HepG2 (cell line): ENCODE data around the gene ORC4. TPM values are rescaled to one million over a fixed set of nuclear protein-coding genes. Genes with fewer than 3 reads are reported as not detected.

Source experiments
- ATAC-seq: fragments of 200-7000 bp; cut with Tn5 transposase; 3 replicates; pipeline ENCODE4 v1.9.1; 2020; ENCODE audit warnings: mild to moderate bottlenecking, moderate library complexity
- BruUV-seq: library from RNA; stranded (reverse); fragments of 400-500 nt; replicated peaks from 2 replicates; lab custom pipeline; 2021; lab: Mats Ljungman, UMichigan
- CTCF ChIA-PET: fragments of 300-600 bp; formaldehyde crosslinking; extraction: SDS; loops from one replicate; lab custom pipeline; 2021; ENCODE audit warnings: low total read pairs, inconsistent platforms, low intra/inter-chr PET ratio; lab: Yijun Ruan, JAX
- POLR2A ChIA-PET: fragments of 350-600 bp; sonication (Branson Sonifier 250); formaldehyde crosslinking; loops from one replicate; lab custom pipeline; 2020; ENCODE audit warnings: antibody characterized with exemption, inconsistent platforms; lab: Yijun Ruan, JAX
- DNase-seq: peaks from one replicate; pipeline ENCODE4 v3.0.0-alpha.2; 2015; ENCODE audit warnings: low spot score
- FAIRE-seq: peaks from 3 replicates; lab custom pipeline; 2011; peaks lifted over from hg19 to GRCh38; lab: Jason Lieb, UNC
- H2AFZ ChIP-seq: one replicate; pipeline ENCODE4 v1.6.1; 2011; ENCODE audit warnings: low read length, inconsistent platforms
- H3K27ac ChIP-seq: fragments of 300-600 bp; 3 replicates; pipeline ENCODE4 v1.8.0; 2011; ENCODE audit warnings: mixed run types, mild to moderate bottlenecking, mixed read lengths, low read length, inconsistent platforms; ENCODE audit not compliant: insufficient read depth; ENCODE audit errors: extremely low read length
- H3K27me3 ChIP-seq, 2 experiments: fragments of 200-600 bp in 1 of 2; 2 replicates in 1 of 2; 3 replicates in 1 of 2; pipeline versions ENCODE4 v1.6.0 to v1.8.0; 2011; ENCODE audit warnings: low read length in 2 of 2, mild to moderate bottlenecking in 2 of 2, moderate library complexity in 2 of 2, inconsistent platforms in 1 of 2; ENCODE audit not compliant: insufficient read depth in 2 of 2, control insufficient read depth in 1 of 2
- H3K36me3 ChIP-seq, 2 experiments: fragments of 200-600 bp in 1 of 2; replicated peaks in 1 of 2; 2 replicates in 1 of 2; 3 replicates in 1 of 2; pipeline versions ENCODE4 v1.5.1 to v1.8.0; 2011; ENCODE audit warnings: low read length in 2 of 2, inconsistent platforms in 1 of 2; ENCODE audit not compliant: insufficient read depth in 2 of 2, control insufficient read depth in 1 of 2
- H3K4me1 ChIP-seq: 2 replicates; pipeline ENCODE4 v1.5.1; 2012; ENCODE audit warnings: low read length, inconsistent platforms; ENCODE audit not compliant: insufficient read depth
- H3K4me2 ChIP-seq: 2 replicates; pipeline ENCODE4 v1.6.0; 2011; ENCODE audit warnings: low read depth, low read length, inconsistent platforms
- H3K4me3 ChIP-seq, 3 experiments: fragments of 200-600 bp in 1 of 3; sonication (generic), shearing (Covaris generic) in 1 of 3; replicated peaks in 1 of 3; 2 replicates each; pipeline ENCODE4 v1.5.1; 2011 to 2016; ENCODE audit warnings: low read length in 3 of 3, inconsistent platforms in 2 of 3, low read depth in 2 of 3, mild to moderate bottlenecking in 2 of 3, control low read depth in 1 of 3, mixed read lengths in 1 of 3; ENCODE audit not compliant: insufficient read depth in 1 of 3
- H3K79me2 ChIP-seq: one replicate; pipeline ENCODE4 v1.6.1; 2011; ENCODE audit warnings: low read length, inconsistent platforms; ENCODE audit not compliant: insufficient read depth
- H3K9ac ChIP-seq: 2 replicates; pipeline ENCODE4 v1.6.0; 2011; ENCODE audit warnings: mild to moderate bottlenecking, low read depth, low read length, inconsistent platforms; ENCODE audit not compliant: insufficient read depth
- H3K9me3 ChIP-seq: 2 replicates; pipeline ENCODE4 v1.5.1; 2012; ENCODE audit warnings: mild to moderate bottlenecking, low read length
- H4K20me1 ChIP-seq: 2 replicates; pipeline ENCODE4 v1.6.0; 2011; ENCODE audit warnings: inconsistent platforms, mild to moderate bottlenecking, low read length, moderate library complexity; ENCODE audit not compliant: insufficient read depth
- HNF4A ChIP-seq: sonication (generic); formaldehyde crosslinking; IDR thresholded peaks from 2 replicates; pipeline ENCODE4 v1.4.0; 2020; ENCODE audit warnings: missing genetic modification reagents
- KMT2A ChIP-seq: sonication (generic); formaldehyde crosslinking; IDR thresholded peaks from 2 replicates; pipeline ENCODE4 v1.4.0; 2020; ENCODE audit warnings: missing genetic modification reagents
- LCORL ChIP-seq, 2 experiments: fragments of 450-650 bp in 1 of 2; sonication (generic) in 1 of 2; formaldehyde crosslinking in 1 of 2; IDR thresholded peaks; 2 replicates each; pipeline versions ENCODE4 v1.5.0 to v1.6.1; 2017 to 2020; ENCODE audit warnings: antibody characterized with exemption in 1 of 2, missing genetic modification reagents in 1 of 2
- MIER3 ChIP-seq: IDR thresholded peaks from 2 replicates; pipeline ENCODE4 v1.6.1; 2016; ENCODE audit warnings: missing compliant biosample characterization, borderline replicate concordance
- MTF2 ChIP-seq: sonication (generic); formaldehyde crosslinking; IDR thresholded peaks from 2 replicates; pipeline ENCODE4 v1.5.0; 2020; ENCODE audit warnings: missing genetic modification reagents, borderline replicate concordance
- NKX3-1 ChIP-seq: sonication (generic); formaldehyde crosslinking; IDR thresholded peaks from 2 replicates; pipeline ENCODE4 v1.5.0; 2020; ENCODE audit warnings: missing genetic modification reagents
- SALL2 ChIP-seq: sonication (generic); formaldehyde crosslinking; IDR thresholded peaks from 2 replicates; pipeline ENCODE4 v1.8.1; 2023; ENCODE audit warnings: mild to moderate bottlenecking, missing genetic modification reagents, inconsistent platforms
- ZBTB38 ChIP-seq: sonication (generic); formaldehyde crosslinking; IDR thresholded peaks from 2 replicates; pipeline ENCODE4 v1.5.1; 2020; ENCODE audit warnings: mild to moderate bottlenecking, missing genetic modification reagents
- ZFP41 ChIP-seq: sonication (generic); formaldehyde crosslinking; IDR thresholded peaks from 2 replicates; pipeline ENCODE4 v1.4.0; 2020; ENCODE audit warnings: mild to moderate bottlenecking, missing genetic modification reagents, borderline replicate concordance
- ZNF143 ChIP-seq: sonication (generic); formaldehyde crosslinking; IDR thresholded peaks from 2 replicates; pipeline ENCODE4 v1.4.0; 2020; ENCODE audit warnings: missing genetic modification reagents
- ZNF558 ChIP-seq: sonication (generic); formaldehyde crosslinking; IDR thresholded peaks from 2 replicates; pipeline ENCODE4 v1.9.0; 2022; ENCODE audit warnings: mild to moderate bottlenecking, missing genetic modification reagents, borderline replicate concordance
- ZNF576 ChIP-seq: sonication (generic); formaldehyde crosslinking; IDR thresholded peaks from 2 replicates; pipeline ENCODE4 v1.4.0; 2020; ENCODE audit warnings: mild to moderate bottlenecking, missing genetic modification reagents
- WGBS: methylation state at CpG from one replicate; pipeline ENCODE4 v1.1.6; 2017; ENCODE audit warnings: low lambda C conversion rate; 5-methylcytosine and 5-hydroxymethylcytosine counted together
- in situ Hi-C: cut with HindIII; loops from 2 replicates; pipeline ENCODE4 v1.10.0; 2017; ENCODE audit warnings: low pct_unique_long_range_greater_than_20kb; ENCODE audit not compliant: extremely low pct_ligation_motif_present
- intact Hi-C: fragments of 100-400 bp; cut with micrococcal nuclease; formaldehyde crosslinking; loops from one replicate; pipeline ENCODE4 v1.10.0; 2022; ENCODE audit not compliant: unreplicated experiment
- polyA plus RNA-seq, 8 experiments: library from polyadenylated mRNA; depleted of rRNA in 3 of 8; stranded (reverse) in 7 of 8; unstranded in 1 of 8; fragments of >200 nt; fragmentation: Illumina TruSeq in 4 of 8; extraction: Trizol in 4 of 8; gene quantifications; 2 replicates each; pipeline versions ENCODE4 v1.2.1 to v1.2.3, GENCODE V29; 2011 to 2016; ENCODE audit warnings: low read depth in 4 of 8, missing spikeins in 1 of 8, mixed read lengths in 1 of 8; ENCODE audit not compliant: insufficient read depth in 1 of 8
- total RNA-seq, 5 experiments: library from RNA; depleted of rRNA; stranded (reverse); fragments of >200 nt; fragmentation: Illumina TruSeq; extraction: Trizol; gene quantifications; 2 replicates each; pipeline ENCODE4 v1.2.3, GENCODE V29; 2016; ENCODE audit warnings: low read depth in 1 of 5
- TF ChIP-seq, protein P1 (sequence below): sonication (generic); formaldehyde crosslinking; IDR thresholded peaks from 2 replicates; pipeline ENCODE4 v1.5.0; 2020; ENCODE audit warnings: mild to moderate bottlenecking, low read depth, missing genetic modification reagents, borderline replicate concordance
- TF ChIP-seq, protein P2 (sequence below): sonication (generic); formaldehyde crosslinking; IDR thresholded peaks from 2 replicates; pipeline ENCODE4 v1.4.0; 2020; ENCODE audit warnings: missing genetic modification reagents
- TF ChIP-seq, protein P3 (sequence below): fragments of 450-650 bp; IDR thresholded peaks from 2 replicates; pipeline ENCODE4 v1.6.1; 2017; ENCODE audit warnings: mild to moderate bottlenecking

ORC4 gene
- total and polyA plus RNA-seq, 2 of the 13 experiments (the other 11 are each of a cell fraction or from before 2014, with no cell fraction given): 28.6 to 84.8 TPM

- no peak for TF ChIP-seq HNF4A (CRISPR knock-in tag)
- TF ChIP-seq, protein P1, sequence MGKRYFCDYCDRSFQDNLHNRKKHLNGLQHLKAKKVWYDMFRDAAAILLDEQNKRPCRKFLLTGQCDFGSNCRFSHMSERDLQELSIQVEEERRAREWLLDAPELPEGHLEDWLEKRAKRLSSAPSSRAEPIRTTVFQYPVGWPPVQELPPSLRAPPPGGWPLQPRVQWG (CRISPR knock-in tag): no peak
- TF ChIP-seq NKX3-1 (CRISPR knock-in tag): no peak
- TF ChIP-seq ZBTB38: no peak
- no peak for TF ChIP-seq ZFP41 (CRISPR knock-in tag)
- no peak for TF ChIP-seq MTF2
- TF ChIP-seq, all 625 proteins: peak for 0
Measured at GRCh38 chr2:147989102-147989501, 31.4 kb downstream of the ORC4 start (continued).

- 99% methylated on average over 5 of the region's 5 CpGs for WGBS
- TF ChIP-seq ZNF143 (no peak), LCORL (IDR thresholded peaks at IDR 0.05) (no peak), LCORL (CRISPR knock-in tag; IDR thresholded peaks at IDR 0.05) (no peak), KMT2A (no peak), MIER3 (CRISPR knock-in tag) (no peak), SALL2 (CRISPR knock-in tag) (no peak), ZNF558 (CRISPR knock-in tag) (no peak), ZNF576 (no peak)
- TF ChIP-seq, protein P2, sequence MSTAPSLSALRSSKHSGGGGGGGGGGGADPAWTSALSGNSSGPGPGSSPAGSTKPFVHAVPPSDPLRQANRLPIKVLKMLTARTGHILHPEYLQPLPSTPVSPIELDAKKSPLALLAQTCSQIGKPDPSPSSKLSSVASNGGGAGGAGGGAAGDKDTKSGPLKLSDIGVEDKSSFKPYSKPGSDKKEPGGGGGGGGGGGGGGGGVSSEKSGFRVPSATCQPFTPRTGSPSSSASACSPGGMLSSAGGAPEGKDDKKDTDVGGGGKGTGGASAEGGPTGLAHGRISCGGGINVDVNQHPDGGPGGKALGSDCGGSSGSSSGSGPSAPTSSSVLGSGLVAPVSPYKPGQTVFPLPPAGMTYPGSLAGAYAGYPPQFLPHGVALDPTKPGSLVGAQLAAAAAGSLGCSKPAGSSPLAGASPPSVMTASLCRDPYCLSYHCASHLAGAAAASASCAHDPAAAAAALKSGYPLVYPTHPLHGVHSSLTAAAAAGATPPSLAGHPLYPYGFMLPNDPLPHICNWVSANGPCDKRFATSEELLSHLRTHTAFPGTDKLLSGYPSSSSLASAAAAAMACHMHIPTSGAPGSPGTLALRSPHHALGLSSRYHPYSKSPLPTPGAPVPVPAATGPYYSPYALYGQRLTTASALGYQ: no peak
- TF ChIP-seq, protein P3, sequence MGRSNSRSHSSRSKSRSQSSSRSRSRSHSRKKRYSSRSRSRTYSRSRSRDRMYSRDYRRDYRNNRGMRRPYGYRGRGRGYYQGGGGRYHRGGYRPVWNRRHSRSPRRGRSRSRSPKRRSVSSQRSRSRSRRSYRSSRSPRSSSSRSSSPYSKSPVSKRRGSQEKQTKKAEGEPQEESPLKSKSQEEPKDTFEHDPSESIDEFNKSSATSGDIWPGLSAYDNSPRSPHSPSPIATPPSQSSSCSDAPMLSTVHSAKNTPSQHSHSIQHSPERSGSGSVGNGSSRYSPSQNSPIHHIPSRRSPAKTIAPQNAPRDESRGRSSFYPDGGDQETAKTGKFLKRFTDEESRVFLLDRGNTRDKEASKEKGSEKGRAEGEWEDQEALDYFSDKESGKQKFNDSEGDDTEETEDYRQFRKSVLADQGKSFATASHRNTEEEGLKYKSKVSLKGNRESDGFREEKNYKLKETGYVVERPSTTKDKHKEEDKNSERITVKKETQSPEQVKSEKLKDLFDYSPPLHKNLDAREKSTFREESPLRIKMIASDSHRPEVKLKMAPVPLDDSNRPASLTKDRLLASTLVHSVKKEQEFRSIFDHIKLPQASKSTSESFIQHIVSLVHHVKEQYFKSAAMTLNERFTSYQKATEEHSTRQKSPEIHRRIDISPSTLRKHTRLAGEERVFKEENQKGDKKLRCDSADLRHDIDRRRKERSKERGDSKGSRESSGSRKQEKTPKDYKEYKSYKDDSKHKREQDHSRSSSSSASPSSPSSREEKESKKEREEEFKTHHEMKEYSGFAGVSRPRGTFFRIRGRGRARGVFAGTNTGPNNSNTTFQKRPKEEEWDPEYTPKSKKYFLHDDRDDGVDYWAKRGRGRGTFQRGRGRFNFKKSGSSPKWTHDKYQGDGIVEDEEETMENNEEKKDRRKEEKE: no peak
Measured at GRCh38 chr2:147980940-147981528, 39.5 kb downstream of the ORC4 start.

More at GRCh38 chr2:147980940-147981528, 39.5 kb downstream of the ORC4 start:
- H3K9me3 ChIP-seq: no peaks in the 10 kb centered on the region
- H3K4me1 ChIP-seq: no peaks in the 10 kb centered on the region
- H4K20me1 ChIP-seq: peaks cover 16% of the 10 kb centered on the region
- DNase-seq (no peak), ATAC-seq (no peak), FAIRE-seq (no peak)
- H2AFZ ChIP-seq: no peak overlapping the region
- no peak overlapping the region for H3K4me3 ChIP-seq
- H3K27ac ChIP-seq: no peak overlapping the region
- peaks cover 94% of the 10 kb centered on the region for H3K79me2 ChIP-seq
- H3K9ac ChIP-seq: no peak overlapping the region
- no peak overlapping the region for H3K4me2 ChIP-seq
- CTCF ChIA-PET: no interaction called here
- in situ Hi-C loops: no loop called here
- intact Hi-C loops: no loop called here
- BruUV-seq: TSS peak; percentile 12
- H3K36me3 ChIP-seq: peaks cover 0 to 7% of the 10 kb centered on the region in 2 experiments; a peak in 1 of 5 replicates
- H3K27me3 ChIP-seq: no peaks in the 10 kb centered on the region
- POLR2A ChIA-PET: interaction anchor here (1.2 to 1.4 kb wide), 2 partner anchors 39 to 40 kb away, joined by 3 to 4 read pairs; partner anchors contain the start of genes MBD5 and ORC4
